DOHH2 (cell line): ENCODE data around the gene EMP3.

Experiments used
- H3F3A ChIP-seq: fragments of 200-600 bp; sonication (generic), shearing (Covaris generic); 2 replicates; pipeline ENCODE4 v1.6.0; 2016; ENCODE audit warnings: antibody characterized with exemption, mild to moderate bottlenecking; ENCODE audit not compliant: control insufficient read depth, insufficient read depth
- H3K27ac ChIP-seq: fragments of 200-600 bp; sonication (generic); 2 replicates; pipeline ENCODE4 v1.5.1; 2014; ENCODE audit warnings: low read depth, mild to moderate bottlenecking, low read length, moderate library complexity
- H3K27me3 ChIP-seq: fragments of 200-600 bp; sonication (generic); 2 replicates; pipeline ENCODE4 v1.6.1; 2014; ENCODE audit warnings: mild to moderate bottlenecking, low read length, mixed read lengths; ENCODE audit not compliant: control insufficient read depth
- H3K36me3 ChIP-seq: fragments of 200-600 bp; sonication (generic); 2 replicates; pipeline ENCODE4 v1.6.1; 2014; ENCODE audit warnings: mild to moderate bottlenecking, low read length, moderate library complexity, mixed read lengths; ENCODE audit not compliant: control insufficient read depth
- H3K4me1 ChIP-seq: fragments of 200-600 bp; sonication (generic); 2 replicates; pipeline ENCODE4 v1.6.1; 2014; ENCODE audit warnings: mild to moderate bottlenecking, low read length, mixed read lengths; ENCODE audit not compliant: control insufficient read depth
- H3K4me2 ChIP-seq: fragments of 200-600 bp; sonication (generic); 2 replicates; pipeline ENCODE4 v1.6.0; 2014; ENCODE audit warnings: mild to moderate bottlenecking, low read length, moderate library complexity
- H3K4me3 ChIP-seq: fragments of 200-600 bp; sonication (generic); 2 replicates; pipeline ENCODE4 v1.5.1; 2014; ENCODE audit warnings: mild to moderate bottlenecking, low read length, mixed read lengths
- H3K79me2 ChIP-seq: fragments of 200-600 bp; sonication (generic); 2 replicates; pipeline ENCODE4 v1.6.1; 2014; ENCODE audit warnings: mild to moderate bottlenecking, low read length, mixed read lengths; ENCODE audit not compliant: control insufficient read depth
- H3K9me2 ChIP-seq: fragments of 200-600 bp; sonication (generic); replicated peaks from 2 replicates; pipeline ENCODE4 v1.6.1; 2014; ENCODE audit warnings: mild to moderate bottlenecking, low read length, mixed read lengths; ENCODE audit not compliant: control insufficient read depth
- H3K9me3 ChIP-seq: fragments of 200-600 bp; sonication (generic); 2 replicates; pipeline ENCODE4 v1.6.1; 2014; ENCODE audit warnings: antibody characterized with exemption, low read length, mixed read lengths; ENCODE audit not compliant: control insufficient read depth, insufficient read depth
- H4K20me1 ChIP-seq: fragments of 200-600 bp; sonication (generic); 2 replicates; pipeline ENCODE4 v1.6.0; 2014; ENCODE audit warnings: low read depth, mild to moderate bottlenecking, antibody characterized with exemption, low read length, moderate library complexity; ENCODE audit not compliant: control insufficient read depth, insufficient read depth
- EZH2phosphoT487 ChIP-seq: fragments of 200-600 bp; sonication (generic); IDR thresholded peaks from 2 replicates; pipeline ENCODE4 v1.6.1; 2017; ENCODE audit warnings: borderline replicate concordance, mild to moderate bottlenecking, antibody characterized with exemption, low read length, moderate library complexity, mixed read lengths
- TF ChIP-seq, protein P1 (sequence below): fragments of 200-600 bp; sonication (generic); IDR thresholded peaks from one replicate; pipeline ENCODE4 v1.5.1; 2014; ENCODE audit warnings: antibody characterized with exemption, mild to moderate bottlenecking, low read depth, low read length; ENCODE audit not compliant: poor library complexity, severe bottlenecking

The EMP3 gene

DNA sequence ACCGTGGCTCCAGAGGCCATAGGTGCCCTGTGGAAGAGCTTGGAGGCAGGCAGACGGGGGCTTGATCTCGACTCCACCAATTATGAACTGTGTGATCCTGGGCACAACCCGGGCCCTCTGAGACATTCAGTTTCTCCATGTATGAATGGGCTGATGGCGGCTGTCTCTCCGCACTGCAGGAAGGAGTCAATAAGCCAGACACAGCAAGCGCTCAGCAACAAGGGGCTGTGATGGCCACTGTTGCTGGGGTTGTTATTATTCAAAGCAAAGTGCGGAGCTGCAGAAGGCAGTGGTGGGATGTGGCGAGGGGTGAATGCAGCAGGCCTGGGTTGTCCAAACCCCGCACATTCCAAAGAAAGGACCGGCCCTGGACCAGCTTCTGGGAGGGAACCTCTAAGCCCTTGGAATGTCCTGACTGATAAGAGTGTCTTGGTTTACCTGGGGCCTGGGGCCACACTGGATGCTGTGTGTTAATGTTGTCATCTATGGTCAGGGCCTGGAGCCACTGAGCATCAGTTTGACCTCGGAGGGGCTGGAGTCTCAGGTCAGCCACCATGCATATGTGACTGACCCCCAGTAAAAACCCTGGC is 30.1 kb downstream of the EMP3 start:
- no peaks in the 10 kb centered on the region for H3K9me3 ChIP-seq
- no peaks in the 10 kb centered on the region for H3F3A ChIP-seq
- no peaks in the 10 kb centered on the region for H3K79me2 ChIP-seq
- no peaks in the 10 kb centered on the region for H3K27me3 ChIP-seq
- no peak overlapping the region for H3K4me3 ChIP-seq
- H3K4me2 ChIP-seq, result no peak overlapping the region
- 0 out of 2 replicates have a peak, but pooled peaks cover 3% of the 10 kb centered on the region for H3K36me3 ChIP-seq
- no peaks in the 10 kb centered on the region for H4K20me1 ChIP-seq
- H3K27ac ChIP-seq, result no peak overlapping the region
- H3K9me2 ChIP-seq, result no peaks in the 10 kb centered on the region
- no peak for TF ChIP-seq EZH2phosphoT487
- TF ChIP-seq, protein P1, sequence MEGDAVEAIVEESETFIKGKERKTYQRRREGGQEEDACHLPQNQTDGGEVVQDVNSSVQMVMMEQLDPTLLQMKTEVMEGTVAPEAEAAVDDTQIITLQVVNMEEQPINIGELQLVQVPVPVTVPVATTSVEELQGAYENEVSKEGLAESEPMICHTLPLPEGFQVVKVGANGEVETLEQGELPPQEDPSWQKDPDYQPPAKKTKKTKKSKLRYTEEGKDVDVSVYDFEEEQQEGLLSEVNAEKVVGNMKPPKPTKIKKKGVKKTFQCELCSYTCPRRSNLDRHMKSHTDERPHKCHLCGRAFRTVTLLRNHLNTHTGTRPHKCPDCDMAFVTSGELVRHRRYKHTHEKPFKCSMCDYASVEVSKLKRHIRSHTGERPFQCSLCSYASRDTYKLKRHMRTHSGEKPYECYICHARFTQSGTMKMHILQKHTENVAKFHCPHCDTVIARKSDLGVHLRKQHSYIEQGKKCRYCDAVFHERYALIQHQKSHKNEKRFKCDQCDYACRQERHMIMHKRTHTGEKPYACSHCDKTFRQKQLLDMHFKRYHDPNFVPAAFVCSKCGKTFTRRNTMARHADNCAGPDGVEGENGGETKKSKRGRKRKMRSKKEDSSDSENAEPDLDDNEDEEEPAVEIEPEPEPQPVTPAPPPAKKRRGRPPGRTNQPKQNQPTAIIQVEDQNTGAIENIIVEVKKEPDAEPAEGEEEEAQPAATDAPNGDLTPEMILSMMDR, result no peak
- no peaks in the 10 kb centered on the region for H3K4me1 ChIP-seq

DNA sequence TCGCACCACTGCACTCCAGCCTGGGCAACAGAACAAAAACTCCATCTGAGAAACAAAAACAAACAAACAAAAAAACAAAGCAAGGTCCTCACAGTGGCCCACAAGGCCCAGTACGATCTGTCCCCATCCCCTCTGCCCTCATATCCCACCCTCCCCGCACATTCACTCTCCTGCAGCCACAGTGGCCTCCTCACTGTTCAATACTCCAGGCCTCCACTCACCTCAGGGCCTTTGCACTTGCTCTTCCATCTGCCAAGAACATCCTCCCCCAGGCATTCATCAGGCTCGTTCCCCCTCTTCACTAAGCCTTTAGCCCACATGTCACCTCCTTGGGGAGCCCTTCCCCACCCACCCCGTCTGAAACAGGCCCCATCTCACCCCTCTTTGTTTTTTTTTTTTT is 33.8 kb downstream of the EMP3 start:
- no peak for TF ChIP-seq EZH2phosphoT487
- TF ChIP-seq, protein P1, result no peak
- H3K27me3 ChIP-seq, result no peaks in the 10 kb centered on the region
- H3K36me3 ChIP-seq, result peaks cover 6% of the 10 kb centered on the region; the same call in 1 of the 2 replicates
- no peak overlapping the region for H3K4me3 ChIP-seq
- H3F3A ChIP-seq, result no peaks in the 10 kb centered on the region
- no peak overlapping the region for H3K27ac ChIP-seq
- H3K4me1 ChIP-seq, result peaks cover 9% of the 10 kb centered on the region
- no peaks in the 10 kb centered on the region for H3K79me2 ChIP-seq
- H3K9me2 ChIP-seq, result no peaks in the 10 kb centered on the region
- no peaks in the 10 kb centered on the region for H4K20me1 ChIP-seq
- H3K9me3 ChIP-seq, result no peaks in the 10 kb centered on the region
- no peak overlapping the region for H3K4me2 ChIP-seq

DNA sequence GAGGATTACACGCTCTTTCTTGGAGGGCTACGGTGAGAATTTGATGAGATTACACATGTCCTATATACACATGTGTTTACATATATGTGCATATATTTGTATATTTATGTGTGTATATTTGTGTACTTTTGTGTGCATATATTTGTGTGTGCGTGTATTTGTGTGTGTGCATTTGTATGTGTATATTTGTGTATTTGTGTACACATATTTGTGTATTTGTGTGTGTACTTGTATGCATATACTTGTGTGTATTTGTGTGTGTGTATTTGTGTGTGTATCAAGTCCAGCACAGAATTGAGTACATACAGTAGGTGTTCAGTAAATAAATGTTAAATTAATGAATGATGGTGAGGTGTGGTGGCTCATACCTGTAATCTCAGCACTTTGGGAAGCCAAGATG is 36.6 kb downstream of the EMP3 start:
- no peak for TF ChIP-seq EZH2phosphoT487
- TF ChIP-seq, protein P1, result no peak
- H3K27ac ChIP-seq, result no peak overlapping the region

More for the DNA sequence above, 36.6 kb downstream of the EMP3 start:
- peaks cover 17% of the 10 kb centered on the region for H3K4me1 ChIP-seq
- H3K79me2 ChIP-seq, result no peaks in the 10 kb centered on the region
- no peaks in the 10 kb centered on the region for H4K20me1 ChIP-seq
- H3K36me3 ChIP-seq, result peaks cover 6% of the 10 kb centered on the region; the same call in 1 of the 2 replicates
- H3K4me3 ChIP-seq, result no peak overlapping the region
- H3K9me3 ChIP-seq, result no peaks in the 10 kb centered on the region
- H3F3A ChIP-seq, result no peaks in the 10 kb centered on the region
- H3K9me2 ChIP-seq, result no peaks in the 10 kb centered on the region
- H3K27me3 ChIP-seq, result no peaks in the 10 kb centered on the region
- H3K4me2 ChIP-seq, result no peak overlapping the region
